GM12892 (cell line): Measurements from ENCODE around the gene SLC44A3.

Source experiments
- DNase-seq: peaks from one replicate; pipeline ENCODE4 v3.0.0; 2011; ENCODE audit not compliant: insufficient read length
- FAIRE-seq: peaks from 2 replicates; lab custom pipeline; 2011; peaks lifted over from hg19 to GRCh38; lab: Jason Lieb, UNC
- POLR2A ChIP-seq: IDR thresholded peaks from 2 replicates; pipeline ENCODE4 v1.6.1; 2011; ENCODE audit warnings: low read depth, low read length, control low read depth
- POLR2AphosphoS5 ChIP-seq: IDR thresholded peaks from 2 replicates; pipeline ENCODE4 v1.6.1; 2011; ENCODE audit warnings: low read depth, low read length, control low read depth
- TAF1 ChIP-seq: IDR thresholded peaks from 2 replicates; pipeline ENCODE4 v1.6.1; 2011; ENCODE audit warnings: low read depth, mild to moderate bottlenecking, control low read depth, low read length, borderline replicate concordance

Gene SLC44A3

DNA sequence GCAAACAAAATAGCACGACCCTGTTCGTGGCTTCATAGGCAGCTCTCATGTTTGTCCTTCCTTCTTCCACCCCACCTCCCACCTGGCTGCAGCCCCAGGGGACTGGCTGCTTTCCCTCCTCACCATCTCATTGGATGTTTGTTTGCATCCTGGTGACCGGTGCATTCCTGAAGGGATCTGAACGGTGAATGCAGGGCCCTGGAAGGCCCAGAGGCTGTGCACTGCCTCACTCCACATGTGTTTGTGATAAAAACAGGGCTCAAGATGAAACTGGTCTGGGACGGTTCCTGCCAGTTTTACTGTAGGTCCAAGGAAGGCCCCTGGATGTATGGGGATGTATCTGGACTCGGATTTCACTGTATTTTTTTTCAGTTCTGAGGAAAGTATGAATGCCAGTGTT lies 63.9 kb downstream of the SLC44A3 start:
- DNase-seq: no peak
- no peak for TF ChIP-seq POLR2A
- no peak for TF ChIP-seq TAF1
- no peak for TF ChIP-seq POLR2AphosphoS5
- no peak for FAIRE-seq

DNA sequence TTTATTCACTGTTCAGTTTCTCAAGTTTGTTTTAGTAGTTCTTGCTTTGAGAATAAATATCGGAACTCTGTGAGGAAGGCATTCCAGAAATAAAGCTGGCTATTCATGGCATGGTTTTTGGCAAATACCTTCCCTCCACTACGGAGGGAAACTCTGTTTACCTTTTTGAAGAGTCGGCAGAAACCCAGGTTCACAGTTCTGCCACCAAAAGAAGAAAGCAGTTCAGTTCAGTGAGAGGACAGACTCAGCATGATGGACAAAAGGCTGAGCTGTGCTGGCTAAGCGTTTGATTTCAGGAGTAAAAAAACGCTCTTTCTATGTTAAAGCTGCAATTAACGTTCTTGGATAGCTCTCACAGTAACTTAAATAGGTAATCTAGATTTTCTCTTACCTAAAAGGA lies 64.3 kb downstream of the SLC44A3 start:
- FAIRE-seq (no peak), DNase-seq (no peak)
- TF ChIP-seq POLR2A (no peak), POLR2AphosphoS5 (no peak), TAF1 (no peak)

DNA sequence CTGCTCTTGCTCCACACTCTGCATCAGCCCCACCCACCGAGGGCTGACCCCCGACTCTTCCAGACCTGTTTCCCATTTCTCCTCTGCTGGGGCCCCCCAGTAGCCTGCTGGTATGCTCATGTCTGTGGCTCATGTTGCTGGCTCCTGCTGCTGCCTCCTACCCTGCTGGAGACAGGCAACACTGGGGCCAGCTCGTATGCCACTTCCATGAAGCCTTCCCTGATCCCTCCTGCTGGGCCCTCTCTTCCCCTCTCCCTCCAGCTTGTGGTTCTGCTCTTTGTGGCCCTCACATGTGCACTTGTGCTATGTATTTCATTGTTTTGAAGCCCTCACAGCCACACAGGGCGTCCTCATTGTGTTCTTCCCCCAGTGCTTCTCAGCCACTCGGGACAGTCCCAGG lies 66.2 kb downstream of the SLC44A3 start:
- no peak for FAIRE-seq
- no peak for TF ChIP-seq POLR2A
- no peak for TF ChIP-seq POLR2AphosphoS5
- TF ChIP-seq TAF1: no peak
- DNase-seq: no peak

DNA sequence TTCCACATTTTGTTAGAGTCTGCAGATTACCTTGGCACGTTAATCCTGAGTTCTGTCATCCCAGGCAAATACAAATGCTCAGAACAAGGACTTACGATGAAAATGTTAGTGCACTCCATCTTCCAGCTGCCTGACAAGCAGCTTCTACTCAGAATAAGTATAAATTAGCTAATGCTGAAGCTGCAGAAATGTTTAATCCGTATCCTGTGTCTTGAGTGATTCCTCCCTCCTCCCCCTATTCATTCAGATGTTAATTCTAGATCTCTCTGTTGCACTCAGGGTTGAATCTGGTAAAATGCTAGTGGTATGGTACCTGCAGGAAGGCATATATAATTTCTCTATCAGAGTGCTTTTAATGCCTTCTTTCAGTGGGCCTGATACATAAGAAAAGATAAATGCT lies 66.9 kb downstream of the SLC44A3 start:
- no peak for FAIRE-seq
- TF ChIP-seq TAF1: no peak
- no peak for TF ChIP-seq POLR2AphosphoS5
- TF ChIP-seq POLR2A: no peak
- DNase-seq: no peak

DNA sequence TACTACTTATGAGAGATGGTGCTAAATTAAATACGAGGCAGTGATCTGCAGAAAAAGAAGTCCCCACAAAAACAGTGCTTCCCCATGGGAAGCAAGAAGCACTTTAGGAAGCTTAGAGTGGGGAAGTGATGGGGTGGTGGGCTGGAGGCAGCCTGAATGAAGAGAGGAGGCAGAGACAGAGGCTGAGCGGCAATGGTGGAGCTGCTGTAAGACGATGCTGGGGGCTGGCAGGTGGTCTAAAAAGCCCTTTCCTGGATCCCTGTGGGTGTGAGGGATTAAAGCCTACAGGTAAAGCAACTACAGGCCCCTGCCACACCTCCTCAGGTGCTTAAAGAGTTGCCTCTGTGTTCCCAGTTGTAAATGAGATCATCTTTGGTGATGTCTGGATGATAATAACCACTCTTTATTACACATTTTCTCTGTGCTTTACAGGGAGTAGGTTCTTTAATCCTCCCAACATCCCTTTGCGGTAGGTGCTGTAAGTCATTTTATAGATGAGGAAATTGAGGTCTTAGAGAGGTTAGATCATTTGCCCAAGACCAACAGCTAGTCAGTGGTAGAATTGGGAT lies 67.5 kb downstream of the SLC44A3 start:
- no peak for FAIRE-seq
- DNase-seq: no peak
- TF ChIP-seq POLR2AphosphoS5 (no peak), TAF1 (no peak), POLR2A (no peak)

DNA sequence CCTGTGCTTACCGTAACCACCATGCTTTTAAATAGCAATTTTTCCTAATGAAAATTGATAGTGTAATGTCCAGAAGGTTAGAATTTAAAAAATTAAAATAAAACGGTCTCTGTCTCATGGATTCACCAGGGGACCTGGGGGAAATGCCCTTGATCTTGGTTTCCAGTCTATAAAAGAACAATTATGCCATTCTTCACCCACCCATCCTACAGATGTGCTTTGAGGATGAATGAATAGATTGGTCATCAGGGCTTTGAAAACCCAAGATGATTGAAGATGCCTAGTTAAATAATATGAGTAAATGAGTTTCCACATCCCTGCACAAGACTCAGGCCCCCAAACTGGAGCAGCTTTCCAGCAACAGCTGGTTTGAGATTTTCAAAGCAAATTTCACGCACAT lies 68.0 kb downstream of the SLC44A3 start:
- TF ChIP-seq POLR2A: no peak
- TF ChIP-seq POLR2AphosphoS5: no peak
- no peak for TF ChIP-seq TAF1
- DNase-seq: no peak
- no peak for FAIRE-seq

DNA sequence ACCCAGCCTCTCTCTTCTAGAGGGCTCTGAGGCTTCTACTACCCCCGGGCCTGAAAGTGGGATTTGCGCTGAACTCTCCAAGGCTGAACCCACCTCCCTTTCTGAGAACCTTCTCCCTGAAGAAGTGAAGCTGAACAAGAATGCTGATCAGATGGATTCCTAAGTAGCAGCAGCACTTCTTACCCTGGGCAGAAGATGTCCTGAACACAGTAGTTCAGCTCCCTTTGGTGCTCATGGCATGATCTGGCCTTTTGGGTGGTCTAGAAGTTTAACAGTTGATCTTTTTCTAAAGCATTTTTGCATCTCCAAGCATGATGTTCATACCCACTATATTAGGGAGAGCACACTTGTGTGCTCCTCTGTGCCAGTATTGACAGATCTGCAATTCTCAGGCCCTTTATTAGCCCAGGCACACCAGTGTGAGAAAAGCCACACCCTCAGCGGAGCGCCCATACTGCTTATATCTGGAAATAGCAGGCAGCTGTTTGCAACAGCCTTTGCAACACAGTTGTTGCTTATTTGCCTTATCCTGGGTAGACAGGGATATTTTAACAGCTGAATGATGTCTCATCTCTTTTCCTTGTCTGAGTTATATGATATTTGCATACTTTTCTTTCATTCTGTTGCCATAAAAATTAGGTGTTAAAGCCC lies 72.6 kb downstream of the SLC44A3 start:
- no peak for TF ChIP-seq POLR2A
- TF ChIP-seq POLR2AphosphoS5: no peak
- TF ChIP-seq TAF1: no peak
- FAIRE-seq: no peak

DNA sequence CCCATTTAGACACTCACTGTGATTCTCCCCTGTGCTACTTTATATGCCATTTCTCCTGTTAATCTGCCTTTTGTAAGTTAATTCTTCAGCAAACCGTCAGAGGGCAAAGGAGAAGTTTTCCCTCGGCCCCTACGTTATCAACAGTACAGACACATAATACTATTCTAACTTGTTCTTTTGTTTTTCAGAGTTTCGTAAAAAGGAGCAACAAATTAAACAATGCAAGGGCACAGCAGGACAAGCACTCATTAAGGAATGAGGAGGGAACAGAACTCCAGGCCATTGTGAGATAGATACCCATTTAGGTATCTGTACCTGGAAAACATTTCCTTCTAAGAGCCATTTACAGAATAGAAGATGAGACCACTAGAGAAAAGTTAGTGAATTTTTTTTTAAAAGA lies 74.5 kb downstream of the SLC44A3 start:
- DNase-seq: no peak
- no peak for FAIRE-seq
- TF ChIP-seq TAF1 (no peak), POLR2A (no peak), POLR2AphosphoS5 (no peak)

More for the DNA sequence above, 72.6 kb downstream of the SLC44A3 start:
- DNase-seq: no peak

DNA sequence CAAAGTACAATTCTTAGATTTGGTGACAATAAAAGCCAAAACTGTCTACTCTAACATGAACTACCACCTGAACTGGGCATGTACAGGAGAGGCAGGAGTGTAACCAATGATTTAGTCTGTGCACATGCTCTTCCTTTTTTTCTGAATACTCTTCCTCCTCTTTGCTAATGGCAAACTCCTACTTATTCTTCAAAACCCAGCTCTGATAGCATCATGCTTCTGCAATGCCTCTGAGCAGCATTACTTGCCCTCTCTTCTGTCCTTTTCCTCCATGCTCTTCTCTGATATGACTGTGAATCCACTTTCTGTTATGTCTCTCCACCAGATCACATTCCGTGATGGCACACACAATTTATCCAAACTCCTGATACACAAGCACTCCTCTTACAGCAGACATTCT lies 75.4 kb downstream of the SLC44A3 start:
- no peak for FAIRE-seq
- TF ChIP-seq TAF1 (no peak), POLR2A (no peak), POLR2AphosphoS5 (no peak)
- no peak for DNase-seq

DNA sequence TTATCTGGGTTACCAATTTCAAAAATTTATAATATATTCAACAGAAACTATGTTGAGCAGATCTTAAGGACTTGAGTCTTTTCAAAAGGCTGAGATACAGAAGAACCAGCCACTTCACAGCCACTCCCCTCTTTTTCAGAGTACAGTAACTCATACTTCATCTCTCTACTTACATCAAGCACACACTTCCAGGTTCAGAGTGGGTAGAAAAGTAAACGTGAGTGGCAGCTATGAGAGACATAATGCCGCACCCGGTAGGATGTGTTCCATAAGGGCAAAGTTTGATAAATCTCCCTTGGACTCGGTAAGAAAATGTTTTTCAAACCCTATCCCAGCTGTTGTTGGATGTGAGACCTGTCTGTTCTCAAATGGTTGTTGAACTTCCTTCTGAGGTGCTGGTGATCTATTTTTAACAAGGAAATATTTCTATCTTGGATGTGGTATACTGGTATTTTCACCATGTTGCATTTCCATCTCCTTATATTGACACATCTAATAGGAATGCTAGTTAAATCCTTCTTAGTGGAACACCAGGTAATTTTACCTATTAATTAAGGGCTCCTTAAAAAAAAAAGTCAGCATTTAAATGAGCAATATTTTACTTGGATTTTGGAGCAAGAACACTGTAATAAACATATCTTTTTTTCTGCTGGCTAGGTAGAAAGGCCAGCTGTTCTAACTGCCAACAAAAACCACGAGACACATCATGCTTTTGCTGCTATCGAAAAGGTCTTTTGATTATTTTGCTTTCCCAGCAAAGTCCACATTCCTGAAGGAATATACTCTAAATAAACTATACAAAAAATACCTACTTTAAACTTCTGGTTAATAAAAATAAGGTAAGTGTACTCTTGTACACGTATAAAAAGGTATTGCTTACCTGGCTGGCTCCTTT lies 78.6 kb downstream of the SLC44A3 start:
- TF ChIP-seq POLR2AphosphoS5: no peak
- TF ChIP-seq TAF1: no peak
- TF ChIP-seq POLR2A: no peak
- DNase-seq (no peak), FAIRE-seq (no peak)

DNA sequence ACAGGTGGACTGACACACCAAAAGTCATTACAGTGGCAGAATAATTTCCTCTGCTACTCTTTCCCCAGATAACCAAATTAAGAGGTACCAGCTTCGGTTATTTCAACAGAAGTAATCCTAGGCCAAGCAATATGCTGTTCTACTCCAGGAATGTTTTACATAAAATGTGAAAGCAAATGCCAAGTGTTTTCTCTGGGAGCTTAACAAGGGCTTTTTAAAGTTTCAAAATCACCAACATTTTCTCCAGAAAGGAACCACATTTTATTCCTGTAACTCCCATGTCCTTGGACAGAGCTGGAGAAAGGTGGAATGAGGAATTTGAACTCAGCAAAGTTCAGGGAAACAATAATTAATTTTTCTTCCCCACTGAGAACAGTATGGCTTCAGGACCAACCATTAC lies 79.6 kb downstream of the SLC44A3 start:
- FAIRE-seq (no peak), DNase-seq (no peak)
- no peak for TF ChIP-seq TAF1
- TF ChIP-seq POLR2A: no peak
- no peak for TF ChIP-seq POLR2AphosphoS5

DNA sequence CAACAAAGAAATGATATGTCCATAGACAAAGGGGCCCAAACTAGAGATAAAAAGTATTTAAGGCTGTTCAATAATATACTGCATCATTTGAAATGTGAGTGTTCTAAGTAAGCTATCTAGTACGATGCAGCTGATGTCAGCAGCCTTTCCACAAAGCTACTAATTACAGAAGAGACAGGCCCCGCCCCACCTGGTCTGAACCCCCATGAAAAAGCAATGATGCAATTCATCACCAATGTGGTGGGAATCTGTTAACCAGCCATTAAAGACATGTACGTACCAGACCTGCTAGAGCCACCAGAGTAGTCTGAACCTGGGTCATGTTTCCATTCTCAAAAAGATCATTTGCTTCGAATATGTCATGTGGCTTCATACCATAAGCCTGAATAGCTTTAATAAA lies 81.7 kb downstream of the SLC44A3 start:
- no peak for FAIRE-seq
- TF ChIP-seq POLR2AphosphoS5 (no peak), POLR2A (no peak), TAF1 (no peak)
- no peak for DNase-seq
